HepG2 (cell line): ENCODE measurements around the gene DCUN1D3. TPM values are rescaled to one million over a fixed set of nuclear protein-coding genes. Genes with fewer than 3 reads are reported as not detected.
A peak's percentile ranks its signal among the peaks of the same experiment; 100 is the strongest.

ENCODE experiments used
- BHLHE40 ChIP-seq: IDR thresholded peaks from 2 replicates; pipeline ENCODE4 v1.6.1; 2011; ENCODE audit warnings: low read length, improper control_type of control experiment
- DMAP1 ChIP-seq: IDR thresholded peaks from 2 replicates; pipeline ENCODE4 v1.6.1; 2016
- ELF3 ChIP-seq: IDR thresholded peaks from 2 replicates; pipeline ENCODE4 v1.6.1; 2016; ENCODE audit warnings: missing genetic modification reagents, missing compliant biosample characterization
- HCFC1 ChIP-seq: fragments of 150-350 bp; IDR thresholded peaks from 2 replicates; pipeline ENCODE4 v1.6.1; 2014; ENCODE audit warnings: low read depth, low read length
- HNRNPL ChIP-seq: fragments of 200-400 bp; formaldehyde crosslinking; IDR thresholded peaks from 2 replicates; pipeline ENCODE4 v1.6.1; 2017; ENCODE audit warnings: mild to moderate bottlenecking, low read depth, low read length
- KLF13 ChIP-seq: sonication (generic); formaldehyde crosslinking; IDR thresholded peaks from 2 replicates; pipeline ENCODE4 v1.4.0; 2020; ENCODE audit warnings: mild to moderate bottlenecking, missing genetic modification reagents
- RAD21 ChIP-seq: fragments of 450-650 bp; formaldehyde crosslinking; IDR thresholded peaks from 2 replicates; pipeline ENCODE4 v1.5.0; 2020; ENCODE audit warnings: mild to moderate bottlenecking
- RBM22 ChIP-seq: fragments of 200-400 bp; formaldehyde crosslinking; optimal IDR thresholded peaks from 2 replicates; pipeline ENCODE3; 2017; ENCODE audit warnings: mild to moderate bottlenecking, low read length, moderate library complexity
- SIN3B ChIP-seq: fragments of 150-350 bp; IDR thresholded peaks from 2 replicates; pipeline ENCODE4 v1.6.1; 2014; ENCODE audit warnings: low read length
- SRY ChIP-seq: sonication (generic); formaldehyde crosslinking; IDR thresholded peaks from 2 replicates; pipeline ENCODE4 v1.8.0; 2022; ENCODE audit warnings: mild to moderate bottlenecking, missing genetic modification reagents
- ZFX ChIP-seq: sonication (generic); formaldehyde crosslinking; IDR thresholded peaks from 2 replicates; pipeline ENCODE4 v1.4.0; 2020; ENCODE audit warnings: mild to moderate bottlenecking, low read depth, missing genetic modification reagents, moderate library complexity
- ZNF180 ChIP-seq: sonication (generic); formaldehyde crosslinking; IDR thresholded peaks from 2 replicates; pipeline ENCODE4 v1.4.0; 2020; ENCODE audit warnings: low read depth, missing genetic modification reagents, borderline replicate concordance
- ZNF274 ChIP-seq: sonication (generic); formaldehyde crosslinking; IDR thresholded peaks from 2 replicates; pipeline ENCODE4 v1.5.1; 2020; ENCODE audit warnings: mild to moderate bottlenecking, missing genetic modification reagents
- ZNF891 ChIP-seq: sonication (generic); formaldehyde crosslinking; IDR thresholded peaks from 2 replicates; pipeline ENCODE4 v1.5.0; 2020; ENCODE audit warnings: mild to moderate bottlenecking, missing genetic modification reagents
- polyA plus RNA-seq, 8 experiments: library from polyadenylated mRNA; depleted of rRNA in 3 of 8; stranded (reverse) in 7 of 8; unstranded in 1 of 8; fragments of >200 nt; fragmentation: Illumina TruSeq in 4 of 8; extraction: Trizol in 4 of 8; gene quantifications; 2 replicates each; pipeline versions ENCODE4 v1.2.1 to v1.2.3, GENCODE V29; 2011 to 2016; ENCODE audit warnings: low read depth in 4 of 8, missing spikeins in 1 of 8, mixed read lengths in 1 of 8; ENCODE audit not compliant: insufficient read depth in 1 of 8
- total RNA-seq, 5 experiments: library from RNA; depleted of rRNA; stranded (reverse); fragments of >200 nt; fragmentation: Illumina TruSeq; extraction: Trizol; gene quantifications; 2 replicates each; pipeline ENCODE4 v1.2.3, GENCODE V29; 2016; ENCODE audit warnings: low read depth in 1 of 5
- TF ChIP-seq, protein P1 (sequence below): sonication (generic); formaldehyde crosslinking; IDR thresholded peaks from 2 replicates; pipeline ENCODE4 v1.4.0; 2020; ENCODE audit warnings: missing genetic modification reagents; ENCODE audit errors: not compliant biosample characterization
- TF ChIP-seq, protein P2 (sequence below): sonication (generic); formaldehyde crosslinking; IDR thresholded peaks from 2 replicates; pipeline ENCODE4 v1.9.0; 2021; ENCODE audit warnings: missing genetic modification reagents, borderline replicate concordance
- TF ChIP-seq, protein P3 (sequence below): sonication (generic); formaldehyde crosslinking; IDR thresholded peaks from 2 replicates; pipeline ENCODE4 v1.4.0; 2020; ENCODE audit warnings: low read depth, mild to moderate bottlenecking, missing genetic modification reagents
- TF ChIP-seq, protein P4 (sequence below): sonication (generic); formaldehyde crosslinking; IDR thresholded peaks from 2 replicates; pipeline ENCODE4 v1.4.0; 2020; ENCODE audit warnings: mild to moderate bottlenecking, missing genetic modification reagents
- TF ChIP-seq, protein P5 (sequence below): sonication (generic); formaldehyde crosslinking; IDR thresholded peaks from 2 replicates; pipeline ENCODE4 v1.4.0; 2020; ENCODE audit warnings: missing genetic modification reagents

The DCUN1D3 gene
- total and polyA plus RNA-seq, 2 of the 13 experiments (the other 11 are each of a cell fraction or from before 2014, with no cell fraction given) = 5.0 to 19.3 TPM

DNA sequence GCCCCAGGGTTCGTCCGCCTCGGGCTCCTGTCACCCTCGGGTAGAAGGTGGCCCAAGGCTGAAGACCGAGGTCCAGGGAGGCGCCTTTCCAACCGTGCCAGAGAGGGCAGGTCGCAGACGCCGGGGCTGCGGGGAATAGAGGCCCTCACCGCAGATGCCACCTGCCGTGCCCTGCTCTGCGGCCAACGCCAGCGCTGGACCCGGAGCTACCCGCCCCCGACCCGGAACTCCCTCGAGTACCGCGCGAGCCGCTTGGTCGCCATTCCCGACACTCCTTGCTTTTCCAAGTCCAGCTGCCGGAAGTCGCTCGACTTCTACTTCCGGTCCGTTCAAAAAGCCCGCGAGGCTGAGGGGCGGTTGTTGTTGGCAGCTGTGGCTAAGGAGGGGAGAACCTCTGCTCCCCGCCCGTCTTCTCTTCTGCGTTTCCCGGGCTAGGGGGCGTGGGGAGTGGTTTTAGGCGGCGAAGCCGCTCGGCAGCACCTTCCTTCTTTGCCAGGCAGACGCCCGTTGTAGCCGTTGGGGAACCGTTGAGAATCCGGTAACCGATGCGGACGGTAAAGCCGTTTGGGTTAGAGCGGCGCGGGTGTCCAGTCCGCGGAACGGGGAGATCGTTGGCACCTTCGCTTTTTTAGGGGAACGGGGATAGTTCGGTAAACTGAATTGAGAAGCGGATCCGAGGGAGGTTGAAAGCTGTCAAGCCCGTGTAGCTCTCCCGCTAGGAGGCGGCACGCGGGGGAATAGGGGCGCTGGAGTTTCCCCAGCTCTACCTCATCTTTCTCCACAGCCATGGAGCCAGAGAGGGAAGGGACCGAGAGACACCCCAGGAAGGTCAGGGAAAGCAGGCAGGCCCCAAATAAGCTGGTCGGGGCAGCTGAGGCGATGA, 93.7 kb downstream of the DCUN1D3 start, which contains the start of the genes ERI2 and REXO5 (continued):
- peak; percentile 80 for TF ChIP-seq RBM22
- TF ChIP-seq, protein P1, sequence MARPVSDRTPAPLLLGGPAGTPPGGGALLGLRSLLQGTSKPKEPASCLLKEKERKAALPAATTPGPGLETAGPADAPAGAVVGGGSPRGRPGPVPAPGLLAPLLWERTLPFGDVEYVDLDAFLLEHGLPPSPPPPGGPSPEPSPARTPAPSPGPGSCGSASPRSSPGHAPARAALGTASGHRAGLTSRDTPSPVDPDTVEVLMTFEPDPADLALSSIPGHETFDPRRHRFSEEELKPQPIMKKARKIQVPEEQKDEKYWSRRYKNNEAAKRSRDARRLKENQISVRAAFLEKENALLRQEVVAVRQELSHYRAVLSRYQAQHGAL (CRISPR knock-in tag) = no peak
- no peak; the same call in 1 of the 2 replicates for TF ChIP-seq ZNF180 (CRISPR knock-in tag)
- TF ChIP-seq, protein P2, sequence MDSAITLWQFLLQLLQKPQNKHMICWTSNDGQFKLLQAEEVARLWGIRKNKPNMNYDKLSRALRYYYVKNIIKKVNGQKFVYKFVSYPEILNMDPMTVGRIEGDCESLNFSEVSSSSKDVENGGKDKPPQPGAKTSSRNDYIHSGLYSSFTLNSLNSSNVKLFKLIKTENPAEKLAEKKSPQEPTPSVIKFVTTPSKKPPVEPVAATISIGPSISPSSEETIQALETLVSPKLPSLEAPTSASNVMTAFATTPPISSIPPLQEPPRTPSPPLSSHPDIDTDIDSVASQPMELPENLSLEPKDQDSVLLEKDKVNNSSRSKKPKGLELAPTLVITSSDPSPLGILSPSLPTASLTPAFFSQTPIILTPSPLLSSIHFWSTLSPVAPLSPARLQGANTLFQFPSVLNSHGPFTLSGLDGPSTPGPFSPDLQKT (CRISPR knock-in tag) = peak; percentile 90; the same call in 1 of the 2 replicates
- TF ChIP-seq RAD21 (CRISPR knock-in tag) = peak; percentile 59
- TF ChIP-seq KLF13 (CRISPR knock-in tag) = no peak; the same call in none of the 2 replicates
- TF ChIP-seq SIN3B = peak; percentile 95
- TF ChIP-seq, protein P3, sequence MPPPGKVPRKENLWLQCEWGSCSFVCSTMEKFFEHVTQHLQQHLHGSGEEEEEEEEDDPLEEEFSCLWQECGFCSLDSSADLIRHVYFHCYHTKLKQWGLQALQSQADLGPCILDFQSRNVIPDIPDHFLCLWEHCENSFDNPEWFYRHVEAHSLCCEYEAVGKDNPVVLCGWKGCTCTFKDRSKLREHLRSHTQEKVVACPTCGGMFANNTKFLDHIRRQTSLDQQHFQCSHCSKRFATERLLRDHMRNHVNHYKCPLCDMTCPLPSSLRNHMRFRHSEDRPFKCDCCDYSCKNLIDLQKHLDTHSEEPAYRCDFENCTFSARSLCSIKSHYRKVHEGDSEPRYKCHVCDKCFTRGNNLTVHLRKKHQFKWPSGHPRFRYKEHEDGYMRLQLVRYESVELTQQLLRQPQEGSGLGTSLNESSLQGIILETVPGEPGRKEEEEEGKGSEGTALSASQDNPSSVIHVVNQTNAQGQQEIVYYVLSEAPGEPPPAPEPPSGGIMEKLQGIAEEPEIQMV = peak; percentile 73; the same call in 1 of the 2 replicates
- peak; percentile 69; the same call in 1 of the 2 replicates for TF ChIP-seq ZNF891 (CRISPR knock-in tag)
- peak; percentile 99 for TF ChIP-seq ZFX (CRISPR knock-in tag)
- peak; percentile 99 for TF ChIP-seq DMAP1 (CRISPR knock-in tag)
- TF ChIP-seq ELF3 (CRISPR knock-in tag) = peak; percentile 93
- TF ChIP-seq, protein P4, sequence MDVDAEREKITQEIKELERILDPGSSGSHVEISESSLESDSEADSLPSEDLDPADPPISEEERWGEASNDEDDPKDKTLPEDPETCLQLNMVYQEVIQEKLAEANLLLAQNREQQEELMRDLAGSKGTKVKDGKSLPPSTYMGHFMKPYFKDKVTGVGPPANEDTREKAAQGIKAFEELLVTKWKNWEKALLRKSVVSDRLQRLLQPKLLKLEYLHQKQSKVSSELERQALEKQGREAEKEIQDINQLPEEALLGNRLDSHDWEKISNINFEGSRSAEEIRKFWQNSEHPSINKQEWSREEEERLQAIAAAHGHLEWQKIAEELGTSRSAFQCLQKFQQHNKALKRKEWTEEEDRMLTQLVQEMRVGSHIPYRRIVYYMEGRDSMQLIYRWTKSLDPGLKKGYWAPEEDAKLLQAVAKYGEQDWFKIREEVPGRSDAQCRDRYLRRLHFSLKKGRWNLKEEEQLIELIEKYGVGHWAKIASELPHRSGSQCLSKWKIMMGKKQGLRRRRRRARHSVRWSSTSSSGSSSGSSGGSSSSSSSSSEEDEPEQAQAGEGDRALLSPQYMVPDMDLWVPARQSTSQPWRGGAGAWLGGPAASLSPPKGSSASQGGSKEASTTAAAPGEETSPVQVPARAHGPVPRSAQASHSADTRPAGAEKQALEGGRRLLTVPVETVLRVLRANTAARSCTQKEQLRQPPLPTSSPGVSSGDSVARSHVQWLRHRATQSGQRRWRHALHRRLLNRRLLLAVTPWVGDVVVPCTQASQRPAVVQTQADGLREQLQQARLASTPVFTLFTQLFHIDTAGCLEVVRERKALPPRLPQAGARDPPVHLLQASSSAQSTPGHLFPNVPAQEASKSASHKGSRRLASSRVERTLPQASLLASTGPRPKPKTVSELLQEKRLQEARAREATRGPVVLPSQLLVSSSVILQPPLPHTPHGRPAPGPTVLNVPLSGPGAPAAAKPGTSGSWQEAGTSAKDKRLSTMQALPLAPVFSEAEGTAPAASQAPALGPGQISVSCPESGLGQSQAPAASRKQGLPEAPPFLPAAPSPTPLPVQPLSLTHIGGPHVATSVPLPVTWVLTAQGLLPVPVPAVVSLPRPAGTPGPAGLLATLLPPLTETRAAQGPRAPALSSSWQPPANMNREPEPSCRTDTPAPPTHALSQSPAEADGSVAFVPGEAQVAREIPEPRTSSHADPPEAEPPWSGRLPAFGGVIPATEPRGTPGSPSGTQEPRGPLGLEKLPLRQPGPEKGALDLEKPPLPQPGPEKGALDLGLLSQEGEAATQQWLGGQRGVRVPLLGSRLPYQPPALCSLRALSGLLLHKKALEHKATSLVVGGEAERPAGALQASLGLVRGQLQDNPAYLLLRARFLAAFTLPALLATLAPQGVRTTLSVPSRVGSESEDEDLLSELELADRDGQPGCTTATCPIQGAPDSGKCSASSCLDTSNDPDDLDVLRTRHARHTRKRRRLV (CRISPR knock-in tag) = peak; percentile 93
- peak; percentile 97 for TF ChIP-seq ZNF274 (CRISPR knock-in tag)
- TF ChIP-seq, protein P5, sequence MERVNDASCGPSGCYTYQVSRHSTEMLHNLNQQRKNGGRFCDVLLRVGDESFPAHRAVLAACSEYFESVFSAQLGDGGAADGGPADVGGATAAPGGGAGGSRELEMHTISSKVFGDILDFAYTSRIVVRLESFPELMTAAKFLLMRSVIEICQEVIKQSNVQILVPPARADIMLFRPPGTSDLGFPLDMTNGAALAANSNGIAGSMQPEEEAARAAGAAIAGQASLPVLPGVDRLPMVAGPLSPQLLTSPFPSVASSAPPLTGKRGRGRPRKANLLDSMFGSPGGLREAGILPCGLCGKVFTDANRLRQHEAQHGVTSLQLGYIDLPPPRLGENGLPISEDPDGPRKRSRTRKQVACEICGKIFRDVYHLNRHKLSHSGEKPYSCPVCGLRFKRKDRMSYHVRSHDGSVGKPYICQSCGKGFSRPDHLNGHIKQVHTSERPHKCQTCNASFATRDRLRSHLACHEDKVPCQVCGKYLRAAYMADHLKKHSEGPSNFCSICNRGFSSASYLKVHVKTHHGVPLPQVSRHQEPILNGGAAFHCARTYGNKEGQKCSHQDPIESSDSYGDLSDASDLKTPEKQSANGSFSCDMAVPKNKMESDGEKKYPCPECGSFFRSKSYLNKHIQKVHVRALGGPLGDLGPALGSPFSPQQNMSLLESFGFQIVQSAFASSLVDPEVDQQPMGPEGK (CRISPR knock-in tag) = peak; percentile 83
- TF ChIP-seq SRY (CRISPR knock-in tag) = peak; percentile 70
- peak; percentile 68 for TF ChIP-seq HCFC1
- TF ChIP-seq HNRNPL = peak; percentile 97
- TF ChIP-seq BHLHE40 = 0 out of 2 replicates have a peak, but pooled peaks have one; percentile 37
